ENCODE results near the gene ABCB9. TPM values are rescaled to one million over a fixed set of nuclear protein-coding genes. Genes with fewer than 3 reads are reported as not detected.
"Not testable (repeated sequence)": the region's sequence is repeated elsewhere in the genome, so short reads cannot be mapped to it uniquely, and the experiment has no call there.

The ABCB9 gene
- total RNA-seq, 1 experiment from 2014 or later, result 4.6 TPM

- Histone ChIP-seq H4K8ac (replicated peaks; ENCODE audit: insufficient read length, low read depth, low read length) (no peak overlapping the region), H3T11ph (ENCODE audit: low read length) (no peak overlapping the region), H3K4me1 (ENCODE audit: insufficient read depth, low read length) (no peaks in the 10 kb centered on the region), H3K27ac (ENCODE audit: insufficient read length, low read depth, low read length) (no peak overlapping the region), H3K56ac (ENCODE audit: insufficient read length, low read depth, low read length) (no peak overlapping the region), H3K4ac (ENCODE audit: low read depth, low read length) (no peak overlapping the region), H3K14ac (ENCODE audit: insufficient read depth, low read length) (no peak overlapping the region), H3K79me2 (ENCODE audit: insufficient read depth, low read length) (no peaks in the 10 kb centered on the region), H2BK5ac (ENCODE audit: insufficient read length, low read length) (no peak overlapping the region), H3K23me2 (ENCODE audit: insufficient read length, low read depth, low read length, poor library complexity, severe bottlenecking) (no peaks in the 10 kb centered on the region), H3K4me2 (ENCODE audit: insufficient read depth, insufficient read length, low read length) (no peak overlapping the region), H4K91ac (ENCODE audit: insufficient read length, low read depth, low read length) (no peak overlapping the region), H2BK120ac (ENCODE audit: low read depth, low read length, poor library complexity, severe bottlenecking) (no peak overlapping the region), H4K5ac (ENCODE audit: insufficient read length, low read depth, low read length) (no peak overlapping the region), H3K9me3 (ENCODE audit: control insufficient read depth, low read depth, low read length) (no peaks in the 10 kb centered on the region), H3K27me3 (ENCODE audit: insufficient read depth, low read length) (no peaks in the 10 kb centered on the region), H3K9ac (ENCODE audit: extremely low read depth, insufficient read length, low read length) (no peak overlapping the region), H4K20me1 (ENCODE audit: control insufficient read depth, insufficient read depth, insufficient read length) (no peaks in the 10 kb centered on the region), H2AK5ac (ENCODE audit: insufficient read length, low read length) (no peak overlapping the region), H2BK15ac (ENCODE audit: low read depth, low read length) (no peak overlapping the region), H2BK20ac (ENCODE audit: low read depth, low read length, poor library complexity, severe bottlenecking) (no peak overlapping the region), H2BK12ac (ENCODE audit: insufficient read length, low read depth, low read length) (no peak overlapping the region), H2AFZ (ENCODE audit: low read length) (no peak overlapping the region), H3K23ac (ENCODE audit: insufficient read length, low read depth, low read length) (no peak overlapping the region), H3K79me1 (ENCODE audit: insufficient read depth, low read depth, low read length, poor library complexity, severe bottlenecking) (no peaks in the 10 kb centered on the region), H3K18ac (ENCODE audit: insufficient read length, low read depth, low read length) (no peak overlapping the region)
- DNase-seq, result no peak
- Mint-ChIP-seq H3K4me3 (no peak overlapping the region), H3K27me3 (ENCODE audit: low read depth) (peaks cover 53% of the 10 kb centered on the region), H3K4me1 (peaks cover 0 to 14% of the 10 kb centered on the region in 2 experiments; a peak in 2 of 4 replicates), H3K36me3 (ENCODE audit: insufficient read depth in 1 of 3, low read depth in 3 of 3) (no peaks in the 10 kb centered on the region), H3K27ac (no peak overlapping the region), H3K9me3 (no peaks in the 10 kb centered on the region)
- WGBS (ENCODE audit: extremely low coverage, insufficient read length, low lambda C conversion rate), result no CpG with 5 or more reads among the region's 2 CpGs
- no peak for TF ChIP-seq CTCF (conservative IDR thresholded peaks at IDR 0.05)
These were observed 23.6 kb downstream of the ABCB9 start for GRCh38 chr12:122942637-122943036.

GRCh38 chr12:122941351-122941750 is 24.9 kb downstream of the ABCB9 start:
- H4K5ac ChIP-seq (ENCODE audit: insufficient read length, low read depth, low read length); H3K36me3 Mint-ChIP-seq (ENCODE audit: insufficient read depth in 1 of 3, low read depth in 3 of 3); DNase-seq; H4K20me1 ChIP-seq (ENCODE audit: control insufficient read depth, insufficient read depth, insufficient read length); H2BK12ac ChIP-seq (ENCODE audit: insufficient read length, low read depth, low read length); H2BK120ac ChIP-seq (ENCODE audit: low read depth, low read length, poor library complexity, severe bottlenecking); H3T11ph ChIP-seq (ENCODE audit: low read length); H3K18ac ChIP-seq (ENCODE audit: insufficient read length, low read depth, low read length); H3K4me1 ChIP-seq (ENCODE audit: insufficient read depth, low read length); H3K56ac ChIP-seq (ENCODE audit: insufficient read length, low read depth, low read length); H2AFZ ChIP-seq (ENCODE audit: low read length); H4K91ac ChIP-seq (ENCODE audit: insufficient read length, low read depth, low read length); H3K23me2 ChIP-seq (ENCODE audit: insufficient read length, low read depth, low read length, poor library complexity, severe bottlenecking); H3K23ac ChIP-seq (ENCODE audit: insufficient read length, low read depth, low read length); H3K27ac ChIP-seq (ENCODE audit: insufficient read length, low read depth, low read length); H3K4me2 ChIP-seq (ENCODE audit: insufficient read depth, insufficient read length, low read length); H3K4me3 Mint-ChIP-seq; H3K27me3 ChIP-seq (ENCODE audit: insufficient read depth, low read length); H3K27ac Mint-ChIP-seq; H3K79me2 ChIP-seq (ENCODE audit: insufficient read depth, low read length); H4K8ac ChIP-seq (replicated peaks; ENCODE audit: insufficient read length, low read depth, low read length); H3K9ac ChIP-seq (ENCODE audit: extremely low read depth, insufficient read length, low read length); H3K9me3 Mint-ChIP-seq; H3K9me3 ChIP-seq (ENCODE audit: control insufficient read depth, low read depth, low read length); H2BK20ac ChIP-seq (ENCODE audit: low read depth, low read length, poor library complexity, severe bottlenecking); H2BK5ac ChIP-seq (ENCODE audit: insufficient read length, low read length); H3K4ac ChIP-seq (ENCODE audit: low read depth, low read length); H3K4me1 Mint-ChIP-seq; H3K14ac ChIP-seq (ENCODE audit: insufficient read depth, low read length); H2AK5ac ChIP-seq (ENCODE audit: insufficient read length, low read length); H2BK15ac ChIP-seq (ENCODE audit: low read depth, low read length); H3K79me1 ChIP-seq (ENCODE audit: insufficient read depth, low read depth, low read length, poor library complexity, severe bottlenecking): not testable (repeated sequence)
- WGBS (ENCODE audit: extremely low coverage, insufficient read length, low lambda C conversion rate), result no CpG with 5 or more reads among the region's 5 CpGs
- peaks cover 45% of the 10 kb centered on the region for H3K27me3 Mint-ChIP-seq (ENCODE audit: low read depth)
